HL-60 (cell line): Measurements from ENCODE around the gene RHOT2.

Experiments
- DNase-seq, 2 experiments: peaks; one replicate each; pipeline ENCODE4 v3.0.0-alpha.2; 2010 to 2020; ENCODE audit warnings: low read depth in 1 of 2, low spot score in 1 of 2
- H3K27ac ChIP-seq: fragments of 250-450 bp; sonication (Bioruptor Pico); replicated peaks from 2 replicates; pipeline ENCODE4 v1.5.1; 2020; ENCODE audit warnings: mild to moderate bottlenecking, moderate library complexity
- H3K27me3 ChIP-seq: fragments of 250-450 bp; sonication (Bioruptor Pico); 2 replicates; pipeline ENCODE4 v1.5.1; 2021; ENCODE audit warnings: mild to moderate bottlenecking, moderate library complexity; ENCODE audit not compliant: insufficient read depth, poor library complexity, severe bottlenecking
- H3K4me3 ChIP-seq: replicated peaks from 2 replicates; pipeline ENCODE4 v1.5.1; 2011; ENCODE audit warnings: mild to moderate bottlenecking, control low read depth, low read length; ENCODE audit not compliant: insufficient read depth
- GABPA ChIP-seq: IDR thresholded peaks from 2 replicates; pipeline ENCODE4 v1.6.1; 2012; ENCODE audit warnings: low read depth
- POLR2AphosphoS5 ChIP-seq: IDR thresholded peaks from 2 replicates; pipeline ENCODE4 v1.6.1; 2012; ENCODE audit warnings: low read depth
- SPI1 ChIP-seq: IDR thresholded peaks from 2 replicates; pipeline ENCODE4 v1.6.1; 2012; ENCODE audit warnings: low read depth, mild to moderate bottlenecking, borderline replicate concordance
- TF ChIP-seq, protein P1 (sequence below): IDR thresholded peaks from one replicate; pipeline ENCODE4 v1.5.1; 2011; ENCODE audit warnings: low read length, control low read depth, inconsistent platforms; ENCODE audit not compliant: insufficient read depth
- TF ChIP-seq, protein P2 (sequence below): IDR thresholded peaks from 2 replicates; pipeline ENCODE4 v1.6.1; 2012; ENCODE audit warnings: low read depth; ENCODE audit not compliant: insufficient replicate concordance

Gene RHOT2

DNA sequence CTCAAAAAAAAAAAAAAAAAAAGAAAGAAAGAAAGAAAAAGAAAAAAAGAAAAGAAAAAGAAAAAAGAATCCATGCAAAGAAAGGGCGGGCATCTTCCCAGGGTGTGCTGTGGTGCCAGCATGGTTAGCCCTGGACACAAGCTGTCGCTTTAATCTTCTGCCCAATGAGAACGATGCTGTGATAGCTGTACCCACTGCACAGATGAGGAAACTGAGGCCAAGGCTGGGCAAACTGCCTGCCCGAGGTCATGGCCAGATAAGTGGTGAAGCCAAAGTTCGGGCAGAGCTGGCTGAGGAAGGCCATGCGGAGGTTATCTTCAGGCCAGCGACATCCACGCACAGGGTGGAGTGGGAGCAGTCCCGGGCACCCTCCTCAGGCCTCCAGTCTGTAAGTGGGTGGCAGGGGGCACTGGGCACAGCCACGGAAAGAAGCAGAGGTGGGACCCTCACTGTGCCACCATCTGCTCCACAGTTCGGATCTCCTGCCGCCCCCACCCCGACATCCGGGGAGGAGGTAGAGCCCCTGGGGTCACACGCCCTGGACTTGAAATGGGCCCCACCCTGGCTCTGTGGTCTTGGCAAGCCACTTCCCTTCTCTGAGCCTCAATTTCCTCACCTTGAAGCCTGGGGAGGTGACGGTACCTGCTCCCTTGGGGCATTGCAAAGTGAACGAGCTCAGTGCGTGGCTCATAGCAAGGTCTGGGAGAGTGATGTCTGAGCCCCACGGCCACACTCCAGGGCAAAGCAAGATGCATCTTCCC lies 31.2 kb downstream of the RHOT2 start:
- Histone ChIP-seq H3K27ac (no peak overlapping the region), H3K27me3 (peaks cover 57% of the 10 kb centered on the region), H3K4me3 (no peak overlapping the region)
- TF ChIP-seq, protein P1, sequence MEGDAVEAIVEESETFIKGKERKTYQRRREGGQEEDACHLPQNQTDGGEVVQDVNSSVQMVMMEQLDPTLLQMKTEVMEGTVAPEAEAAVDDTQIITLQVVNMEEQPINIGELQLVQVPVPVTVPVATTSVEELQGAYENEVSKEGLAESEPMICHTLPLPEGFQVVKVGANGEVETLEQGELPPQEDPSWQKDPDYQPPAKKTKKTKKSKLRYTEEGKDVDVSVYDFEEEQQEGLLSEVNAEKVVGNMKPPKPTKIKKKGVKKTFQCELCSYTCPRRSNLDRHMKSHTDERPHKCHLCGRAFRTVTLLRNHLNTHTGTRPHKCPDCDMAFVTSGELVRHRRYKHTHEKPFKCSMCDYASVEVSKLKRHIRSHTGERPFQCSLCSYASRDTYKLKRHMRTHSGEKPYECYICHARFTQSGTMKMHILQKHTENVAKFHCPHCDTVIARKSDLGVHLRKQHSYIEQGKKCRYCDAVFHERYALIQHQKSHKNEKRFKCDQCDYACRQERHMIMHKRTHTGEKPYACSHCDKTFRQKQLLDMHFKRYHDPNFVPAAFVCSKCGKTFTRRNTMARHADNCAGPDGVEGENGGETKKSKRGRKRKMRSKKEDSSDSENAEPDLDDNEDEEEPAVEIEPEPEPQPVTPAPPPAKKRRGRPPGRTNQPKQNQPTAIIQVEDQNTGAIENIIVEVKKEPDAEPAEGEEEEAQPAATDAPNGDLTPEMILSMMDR: no peak
- no peak for TF ChIP-seq POLR2AphosphoS5
- TF ChIP-seq GABPA: no peak
- TF ChIP-seq, protein P2, sequence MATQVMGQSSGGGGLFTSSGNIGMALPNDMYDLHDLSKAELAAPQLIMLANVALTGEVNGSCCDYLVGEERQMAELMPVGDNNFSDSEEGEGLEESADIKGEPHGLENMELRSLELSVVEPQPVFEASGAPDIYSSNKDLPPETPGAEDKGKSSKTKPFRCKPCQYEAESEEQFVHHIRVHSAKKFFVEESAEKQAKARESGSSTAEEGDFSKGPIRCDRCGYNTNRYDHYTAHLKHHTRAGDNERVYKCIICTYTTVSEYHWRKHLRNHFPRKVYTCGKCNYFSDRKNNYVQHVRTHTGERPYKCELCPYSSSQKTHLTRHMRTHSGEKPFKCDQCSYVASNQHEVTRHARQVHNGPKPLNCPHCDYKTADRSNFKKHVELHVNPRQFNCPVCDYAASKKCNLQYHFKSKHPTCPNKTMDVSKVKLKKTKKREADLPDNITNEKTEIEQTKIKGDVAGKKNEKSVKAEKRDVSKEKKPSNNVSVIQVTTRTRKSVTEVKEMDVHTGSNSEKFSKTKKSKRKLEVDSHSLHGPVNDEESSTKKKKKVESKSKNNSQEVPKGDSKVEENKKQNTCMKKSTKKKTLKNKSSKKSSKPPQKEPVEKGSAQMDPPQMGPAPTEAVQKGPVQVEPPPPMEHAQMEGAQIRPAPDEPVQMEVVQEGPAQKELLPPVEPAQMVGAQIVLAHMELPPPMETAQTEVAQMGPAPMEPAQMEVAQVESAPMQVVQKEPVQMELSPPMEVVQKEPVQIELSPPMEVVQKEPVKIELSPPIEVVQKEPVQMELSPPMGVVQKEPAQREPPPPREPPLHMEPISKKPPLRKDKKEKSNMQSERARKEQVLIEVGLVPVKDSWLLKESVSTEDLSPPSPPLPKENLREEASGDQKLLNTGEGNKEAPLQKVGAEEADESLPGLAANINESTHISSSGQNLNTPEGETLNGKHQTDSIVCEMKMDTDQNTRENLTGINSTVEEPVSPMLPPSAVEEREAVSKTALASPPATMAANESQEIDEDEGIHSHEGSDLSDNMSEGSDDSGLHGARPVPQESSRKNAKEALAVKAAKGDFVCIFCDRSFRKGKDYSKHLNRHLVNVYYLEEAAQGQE: peak; percentile 33
- no peak for TF ChIP-seq SPI1
- DNase-seq: no peak

DNA sequence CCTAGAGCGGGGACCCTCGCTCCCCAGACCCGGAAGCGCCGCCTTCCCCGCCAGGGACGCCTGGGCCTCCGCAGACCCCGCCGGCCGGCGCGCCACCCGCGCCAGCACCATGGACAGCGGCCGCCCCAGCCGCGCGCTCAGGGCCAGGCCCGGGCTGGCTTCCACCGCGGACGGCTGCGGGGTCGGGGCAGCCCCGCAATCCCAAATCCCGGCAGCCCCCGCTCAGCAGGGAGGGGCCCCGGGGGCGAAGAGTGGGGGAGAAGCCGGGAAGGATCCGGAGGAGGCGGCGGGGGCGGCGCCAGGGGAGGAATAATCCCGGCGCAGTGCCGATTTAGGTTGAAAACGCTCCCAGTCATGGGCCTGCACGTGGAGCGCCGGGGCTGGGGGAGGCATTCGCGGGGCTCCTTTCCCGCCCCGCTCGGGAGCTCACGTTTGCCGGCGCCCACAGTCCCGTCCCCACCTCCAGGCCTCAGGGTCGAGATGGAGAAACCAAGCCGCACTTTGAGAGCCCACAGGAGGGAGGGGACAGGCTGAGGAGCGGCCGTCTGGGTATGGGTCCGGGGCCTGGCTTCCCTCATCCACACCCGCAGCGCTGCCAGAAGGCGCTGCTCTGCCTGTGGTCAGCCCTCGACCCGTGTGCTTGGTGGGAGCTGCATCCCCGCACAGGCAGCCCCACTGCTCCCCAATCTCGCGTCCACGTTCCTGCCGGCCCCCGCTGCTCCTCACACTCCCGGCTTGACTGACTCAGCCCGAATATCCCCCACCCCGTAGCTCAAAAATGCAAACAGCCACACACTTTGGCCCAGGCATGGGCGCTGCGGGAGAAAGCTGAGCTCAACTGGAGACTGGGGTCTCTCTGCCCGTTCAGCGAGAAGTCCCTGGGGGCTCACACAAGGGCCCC lies 33.0 kb downstream of the RHOT2 start:
- H3K4me3 ChIP-seq: no peak overlapping the region
- TF ChIP-seq SPI1 (no peak), POLR2AphosphoS5 (no peak)
- TF ChIP-seq, protein P2: peak; percentile 98
- H3K27me3 ChIP-seq: peaks cover 53% of the 10 kb centered on the region
- H3K27ac ChIP-seq: no peak overlapping the region
- DNase-seq: no peak

DNA sequence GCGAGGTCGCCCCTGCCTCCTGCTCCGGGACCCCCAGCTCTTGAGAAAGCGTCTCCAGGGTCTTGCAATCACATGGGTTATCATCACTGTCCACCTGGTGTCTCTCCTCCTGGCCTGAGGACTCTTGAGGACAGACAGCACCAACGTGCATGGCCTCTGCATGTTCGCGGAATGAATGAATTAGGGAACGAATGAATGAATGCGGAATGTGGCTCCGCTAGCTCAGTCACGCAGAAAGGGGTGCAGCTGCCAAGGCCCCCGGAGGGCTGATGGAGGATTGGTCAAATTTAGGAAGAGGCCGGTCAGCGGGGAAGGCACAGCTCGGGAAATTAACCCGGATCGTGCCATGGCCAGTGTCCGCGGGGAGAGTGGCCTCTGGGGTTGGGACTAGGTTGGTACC lies 34.4 kb downstream of the RHOT2 start:
- H3K27ac ChIP-seq: no peak overlapping the region
- TF ChIP-seq GABPA (no peak), POLR2AphosphoS5 (no peak), SPI1 (no peak)
- TF ChIP-seq, protein P2: no peak
- TF ChIP-seq, protein P1: no peak
- DNase-seq: no peak
- peaks cover 62% of the 10 kb centered on the region for H3K27me3 ChIP-seq
- H3K4me3 ChIP-seq: no peak overlapping the region
